WTC11 (cell line): Measurements from ENCODE around the gene NUDT19. TPM values are rescaled to one million over a fixed set of nuclear protein-coding genes. Genes with fewer than 3 reads are reported as not detected.
"Not testable (repeated sequence)": the region's sequence is repeated elsewhere in the genome, so short reads cannot be mapped to it uniquely, and the experiment has no call there.

Experiments used
- ATAC-seq: fragments of 200-7000 bp; cut with Tn5 transposase; 2 replicates; pipeline ENCODE4 v1.10.0; 2021; ENCODE audit warnings: mild to moderate bottlenecking, moderate library complexity
- CTCF ChIA-PET: fragments of 300-600 bp; sonication (Branson Sonifier 250); formaldehyde crosslinking; loops from one replicate; lab custom pipeline; 2021; ENCODE audit warnings: antibody characterized with exemption; lab: Charles Lee
- POLR2A ChIA-PET: fragments of 350-600 bp; sonication (Branson Sonifier 250); formaldehyde crosslinking; loops from one replicate; lab custom pipeline; 2021; ENCODE audit warnings: antibody characterized with exemption; lab: Charles Lee
- DNase-seq: peaks from one replicate; pipeline ENCODE4 v3.0.0; 2021; ENCODE audit warnings: low spot score
- H3K27ac Mint-ChIP-seq: 2 replicates; pipeline ENCODE4 v1.8.0; 2021; ENCODE audit warnings: mixed read lengths
- H3K27me3 Mint-ChIP-seq: 2 replicates; pipeline ENCODE4 v1.8.0; 2021; ENCODE audit warnings: low read depth, mild to moderate bottlenecking, moderate library complexity, mixed read lengths
- H3K36me3 Mint-ChIP-seq: 2 replicates; pipeline ENCODE4 v1.8.0; 2021; ENCODE audit warnings: mixed read lengths
- H3K4me1 Mint-ChIP-seq: 2 replicates; pipeline ENCODE4 v1.8.0; 2022; ENCODE audit warnings: mixed read lengths
- H3K4me3 Mint-ChIP-seq: 2 replicates; pipeline ENCODE4 v1.8.0; 2021; ENCODE audit warnings: mild to moderate bottlenecking, moderate library complexity, mixed read lengths
- H3K9me3 Mint-ChIP-seq: 2 replicates; pipeline ENCODE4 v1.8.0; 2021; ENCODE audit warnings: mixed read lengths
- ATF1 ChIP-seq: sonication (generic); formaldehyde crosslinking; IDR thresholded peaks from 2 replicates; pipeline ENCODE4 v1.8.1; 2023; ENCODE audit warnings: mild to moderate bottlenecking, moderate library complexity, missing genetic modification reagents
- CREB1 ChIP-seq: sonication (generic); formaldehyde crosslinking; IDR thresholded peaks from 2 replicates; pipeline ENCODE4 v1.8.0; 2023; ENCODE audit warnings: mild to moderate bottlenecking, missing genetic modification reagents
- CREM ChIP-seq: sonication (generic); formaldehyde crosslinking; IDR thresholded peaks from 2 replicates; pipeline ENCODE4 v1.8.1; 2022; ENCODE audit warnings: mild to moderate bottlenecking, missing genetic modification reagents, moderate library complexity
- EMX1 ChIP-seq: fragments of 250-450 bp; sonication (Bioruptor Pico); IDR thresholded peaks from 2 replicates; pipeline ENCODE4 v1.8.0; 2021; ENCODE audit warnings: mild to moderate bottlenecking
- GRHL2 ChIP-seq: fragments of 250-450 bp; sonication (Bioruptor Pico); IDR thresholded peaks from 2 replicates; pipeline ENCODE4 v1.8.0; 2022; ENCODE audit warnings: mild to moderate bottlenecking, moderate library complexity; ENCODE audit not compliant: insufficient replicate concordance, severe bottlenecking
- NFYB ChIP-seq: sonication (generic); formaldehyde crosslinking; conservative IDR thresholded peaks from 2 replicates; pipeline ENCODE4 v1.8.0; 2022; ENCODE audit warnings: low read depth, missing genetic modification reagents
- OVOL2 ChIP-seq: fragments of 250-450 bp; sonication (Bioruptor Pico); IDR thresholded peaks from 2 replicates; pipeline ENCODE4 v1.9.0; 2021; ENCODE audit warnings: mild to moderate bottlenecking, borderline replicate concordance
- PREB ChIP-seq: sonication (generic); formaldehyde crosslinking; IDR thresholded peaks from 2 replicates; pipeline ENCODE4 v1.8.1; 2022; ENCODE audit warnings: mild to moderate bottlenecking, missing genetic modification reagents, moderate library complexity, borderline replicate concordance
- PRRX2 ChIP-seq: fragments of 250-450 bp; sonication (Bioruptor Pico); IDR thresholded peaks from 2 replicates; pipeline ENCODE4 v1.8.0; 2021; ENCODE audit warnings: mild to moderate bottlenecking
- SOX15 ChIP-seq: fragments of 250-450 bp; sonication (Bioruptor Pico); IDR thresholded peaks from 2 replicates; pipeline ENCODE4 v1.9.0; 2021; ENCODE audit warnings: mild to moderate bottlenecking
- SP1 ChIP-seq: sonication (generic); formaldehyde crosslinking; conservative IDR thresholded peaks from 2 replicates; pipeline ENCODE4 v1.8.1; 2022; ENCODE audit warnings: missing genetic modification reagents
- TEAD1 ChIP-seq: sonication (generic); formaldehyde crosslinking; IDR thresholded peaks from 2 replicates; pipeline ENCODE4 v1.8.0; 2022; ENCODE audit warnings: mild to moderate bottlenecking, missing genetic modification reagents
- TP53 ChIP-seq: sonication (generic); formaldehyde crosslinking; IDR thresholded peaks from 2 replicates; pipeline ENCODE4 v1.8.1; 2023; ENCODE audit warnings: mild to moderate bottlenecking, missing genetic modification reagents
- USF2 ChIP-seq: sonication (generic); formaldehyde crosslinking; IDR thresholded peaks from 2 replicates; pipeline ENCODE4 v1.8.1; 2023; ENCODE audit warnings: mild to moderate bottlenecking, missing genetic modification reagents, moderate library complexity
- ZNF121 ChIP-seq: sonication (generic); formaldehyde crosslinking; IDR thresholded peaks from 2 replicates; pipeline ENCODE4 v1.8.0; 2023; ENCODE audit warnings: missing genetic modification reagents
- ZNF317 ChIP-seq: sonication (generic); formaldehyde crosslinking; IDR thresholded peaks from 2 replicates; pipeline ENCODE4 v1.8.1; 2023; ENCODE audit warnings: low read depth, mild to moderate bottlenecking, moderate library complexity, missing genetic modification reagents, borderline replicate concordance
- ZNF416 ChIP-seq: fragments of 250-450 bp; sonication (Bioruptor Pico); IDR thresholded peaks from 2 replicates; pipeline ENCODE4 v1.9.0; 2021; ENCODE audit warnings: mild to moderate bottlenecking, inconsistent platforms
- ZNF423 ChIP-seq: fragments of 250-450 bp; sonication (Bioruptor Pico); IDR thresholded peaks from 2 replicates; pipeline ENCODE4 v2.1.2; 2022; ENCODE audit warnings: mild to moderate bottlenecking, moderate library complexity
- total RNA-seq: library from RNA; stranded (reverse); gene quantifications from 3 replicates; pipeline ENCODE4 v1.2.3, GENCODE V29; 2021
- TF ChIP-seq, protein P1 (sequence below): sonication (generic); formaldehyde crosslinking; IDR thresholded peaks from 2 replicates; pipeline ENCODE4 v1.8.1; 2022; ENCODE audit warnings: low read depth, mild to moderate bottlenecking, moderate library complexity, missing genetic modification reagents, borderline replicate concordance
- TF ChIP-seq, protein P2 (sequence below): fragments of 250-450 bp; sonication (Bioruptor Pico); conservative IDR thresholded peaks from 2 replicates; pipeline ENCODE4 v1.9.0; 2021; ENCODE audit warnings: mild to moderate bottlenecking
- TF ChIP-seq, protein P3 (sequence below): sonication (generic); formaldehyde crosslinking; conservative IDR thresholded peaks from 2 replicates; pipeline ENCODE4 v1.8.1; 2023; ENCODE audit warnings: mild to moderate bottlenecking, low read depth, missing genetic modification reagents, moderate library complexity

Gene NUDT19
- total RNA-seq, 1 experiment from 2014 or later, result 2.4 TPM

DNA sequence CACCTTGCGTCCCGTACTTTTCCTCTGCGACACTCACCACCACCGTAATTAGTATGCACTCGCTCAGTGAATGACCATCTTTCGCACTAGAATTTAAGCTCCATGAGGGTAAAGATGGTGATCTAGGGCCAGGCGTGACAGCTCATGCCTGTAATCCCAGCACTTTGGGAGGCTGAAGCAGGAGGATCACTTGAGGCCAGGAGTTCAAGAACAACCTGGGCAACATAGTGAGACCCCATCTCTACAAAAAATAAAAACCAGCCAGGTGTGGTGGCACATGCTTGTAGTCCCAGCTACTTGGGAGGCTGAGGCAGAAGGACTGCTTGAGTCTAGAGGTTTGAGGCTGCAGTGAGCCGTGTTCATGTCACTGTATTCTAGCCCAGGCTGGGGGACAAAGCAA, 35.2 kb upstream of the NUDT19 start:
- H3K27ac Mint-ChIP-seq, H3K9me3 Mint-ChIP-seq, ATAC-seq, POLR2A ChIA-PET, DNase-seq, H3K27me3 Mint-ChIP-seq: not testable (repeated sequence)
- CTCF ChIA-PET, result interaction anchor here (0.6 to 0.7 kb wide), 2 partner anchors 57 to 349 kb away, joined by 3 read pairs; no protein-coding TSS in a partner anchor
- H3K36me3 Mint-ChIP-seq, result peaks cover 18% of the 10 kb centered on the region
- peak; percentile 42; the same call in 1 of the 2 replicates for TF ChIP-seq ZNF121 (CRISPR knock-in tag)
- TF ChIP-seq, all 79 proteins: peak for 1; not testable (repeated sequence) for 78
- peaks cover 20% of the 10 kb centered on the region for H3K4me1 Mint-ChIP-seq
- not testable (repeated sequence) for H3K4me3 Mint-ChIP-seq

GRCh38 chr19:32658075-32658474, 33.5 kb upstream of the NUDT19 start:
- Mint-ChIP-seq H3K9me3 (no peaks in the 10 kb centered on the region), H3K27ac (no peak overlapping the region), H3K36me3 (peaks cover 17% of the 10 kb centered on the region), H3K4me3 (no peak overlapping the region), H3K4me1 (peaks cover 4% of the 10 kb centered on the region), H3K27me3 (no peaks in the 10 kb centered on the region)
- POLR2A ChIA-PET, result no interaction called here
- CTCF ChIA-PET, result no interaction called here
- no peak for ATAC-seq
- no peak for TF ChIP-seq ZNF416 (CRISPR knock-in tag)
- DNase-seq, result no peak

DNA sequence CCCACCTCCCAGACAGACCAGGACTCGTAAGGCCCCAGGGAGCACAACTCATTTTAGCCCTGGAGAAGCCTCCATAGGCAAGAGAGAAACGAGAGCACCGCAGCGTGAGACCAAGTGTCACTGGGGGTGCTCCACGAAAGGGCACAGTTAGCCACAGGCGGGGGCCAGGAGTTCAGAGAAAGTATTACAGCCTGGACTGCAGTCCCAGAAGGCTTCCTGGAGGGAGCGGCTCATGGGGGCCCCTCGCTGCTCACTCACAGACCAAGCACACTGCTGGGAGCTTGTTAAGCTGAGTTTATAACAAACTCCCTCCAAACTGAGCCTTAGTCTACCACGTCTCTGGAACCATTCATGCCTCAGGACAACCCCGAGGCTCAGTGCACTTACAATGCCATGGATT, 33.1 kb upstream of the NUDT19 start:
- Mint-ChIP-seq H3K4me3 (no peak overlapping the region), H3K36me3 (peaks cover 17% of the 10 kb centered on the region), H3K27me3 (no peaks in the 10 kb centered on the region), H3K27ac (no peak overlapping the region; the same call in 1 of the 2 replicates), H3K4me1 (no peaks in the 10 kb centered on the region), H3K9me3 (no peaks in the 10 kb centered on the region)
- POLR2A ChIA-PET, result no interaction called here
- CTCF ChIA-PET, result no interaction called here
- TF ChIP-seq CREB1 (CRISPR knock-in tag) (no peak), TEAD1 (CRISPR knock-in tag) (no peak), TP53 (no peak), PREB (CRISPR knock-in tag) (no peak), CREM (CRISPR knock-in tag) (no peak), ATF1 (CRISPR knock-in tag) (no peak), GRHL2 (CRISPR knock-in tag) (no peak), ZNF416 (CRISPR knock-in tag) (no peak), ZNF423 (no peak), EMX1 (CRISPR knock-in tag) (no peak), NFYB (no peak), OVOL2 (no peak), ZNF317 (CRISPR knock-in tag) (no peak), SP1 (CRISPR knock-in tag) (no peak), SOX15 (CRISPR knock-in tag) (no peak), USF2 (CRISPR knock-in tag) (no peak), PRRX2 (CRISPR knock-in tag) (no peak)
- TF ChIP-seq, protein P1, sequence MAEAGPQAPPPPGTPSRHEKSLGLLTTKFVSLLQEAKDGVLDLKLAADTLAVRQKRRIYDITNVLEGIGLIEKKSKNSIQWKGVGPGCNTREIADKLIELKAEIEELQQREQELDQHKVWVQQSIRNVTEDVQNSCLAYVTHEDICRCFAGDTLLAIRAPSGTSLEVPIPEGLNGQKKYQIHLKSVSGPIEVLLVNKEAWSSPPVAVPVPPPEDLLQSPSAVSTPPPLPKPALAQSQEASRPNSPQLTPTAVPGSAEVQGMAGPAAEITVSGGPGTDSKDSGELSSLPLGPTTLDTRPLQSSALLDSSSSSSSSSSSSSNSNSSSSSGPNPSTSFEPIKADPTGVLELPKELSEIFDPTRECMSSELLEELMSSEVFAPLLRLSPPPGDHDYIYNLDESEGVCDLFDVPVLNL (CRISPR knock-in tag), result no peak
- TF ChIP-seq, protein P2, sequence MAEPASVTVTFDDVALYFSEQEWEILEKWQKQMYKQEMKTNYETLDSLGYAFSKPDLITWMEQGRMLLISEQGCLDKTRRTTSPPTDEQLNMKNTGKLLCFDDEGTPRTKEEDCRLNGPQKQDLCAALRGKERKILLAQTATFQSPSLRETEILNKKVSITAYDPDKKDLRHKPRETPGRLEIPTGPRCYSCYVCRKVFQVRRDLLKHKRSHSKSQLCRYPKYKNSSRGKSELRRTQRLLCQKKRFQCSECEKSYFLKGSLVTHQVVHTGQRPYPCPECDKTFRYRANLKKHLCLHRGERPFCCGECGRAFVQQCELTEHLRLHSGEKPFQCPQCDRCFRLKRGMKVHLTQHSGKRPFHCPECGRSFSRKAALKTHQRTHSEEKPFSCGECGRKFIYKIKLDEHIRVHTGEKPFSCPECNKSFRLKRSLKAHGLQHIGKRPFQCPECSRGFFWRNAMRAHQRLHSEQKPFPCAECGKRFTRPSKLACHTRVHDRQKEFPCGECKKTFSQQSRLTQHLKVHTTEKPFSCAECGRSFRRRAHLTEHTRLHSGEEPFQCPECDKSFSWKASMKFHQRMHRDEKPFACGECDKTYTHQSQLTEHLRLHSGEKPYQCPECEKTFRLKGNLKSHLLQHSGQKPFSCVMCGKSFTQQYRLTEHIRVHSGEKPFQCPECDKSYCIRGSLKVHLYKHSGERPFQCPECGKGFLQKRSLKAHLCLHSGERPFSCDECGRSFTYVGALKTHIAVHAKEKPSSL (CRISPR knock-in tag), result no peak
- TF ChIP-seq, protein P3, sequence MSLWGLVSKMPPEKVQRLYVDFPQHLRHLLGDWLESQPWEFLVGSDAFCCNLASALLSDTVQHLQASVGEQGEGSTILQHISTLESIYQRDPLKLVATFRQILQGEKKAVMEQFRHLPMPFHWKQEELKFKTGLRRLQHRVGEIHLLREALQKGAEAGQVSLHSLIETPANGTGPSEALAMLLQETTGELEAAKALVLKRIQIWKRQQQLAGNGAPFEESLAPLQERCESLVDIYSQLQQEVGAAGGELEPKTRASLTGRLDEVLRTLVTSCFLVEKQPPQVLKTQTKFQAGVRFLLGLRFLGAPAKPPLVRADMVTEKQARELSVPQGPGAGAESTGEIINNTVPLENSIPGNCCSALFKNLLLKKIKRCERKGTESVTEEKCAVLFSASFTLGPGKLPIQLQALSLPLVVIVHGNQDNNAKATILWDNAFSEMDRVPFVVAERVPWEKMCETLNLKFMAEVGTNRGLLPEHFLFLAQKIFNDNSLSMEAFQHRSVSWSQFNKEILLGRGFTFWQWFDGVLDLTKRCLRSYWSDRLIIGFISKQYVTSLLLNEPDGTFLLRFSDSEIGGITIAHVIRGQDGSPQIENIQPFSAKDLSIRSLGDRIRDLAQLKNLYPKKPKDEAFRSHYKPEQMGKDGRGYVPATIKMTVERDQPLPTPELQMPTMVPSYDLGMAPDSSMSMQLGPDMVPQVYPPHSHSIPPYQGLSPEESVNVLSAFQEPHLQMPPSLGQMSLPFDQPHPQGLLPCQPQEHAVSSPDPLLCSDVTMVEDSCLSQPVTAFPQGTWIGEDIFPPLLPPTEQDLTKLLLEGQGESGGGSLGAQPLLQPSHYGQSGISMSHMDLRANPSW (CRISPR knock-in tag), result no peak
- no peak for DNase-seq
- ATAC-seq, result no peak
